ENCODE results near the gene ZBTB18. TPM values are rescaled to one million over a fixed set of nuclear protein-coding genes. Genes with fewer than 3 reads are reported as not detected.

The ZBTB18 gene
- polyA plus RNA-seq, 1 donor from 2014 or later = 30.6 TPM

- H2AFZ ChIP-seq (ENCODE audit: low read depth, low read length) = no peak overlapping the region
Measured at GRCh38 chr1:244084763-244085162, 33.7 kb downstream of the ZBTB18 start.

GRCh38 chr1:244085891-244086290 is 34.8 kb downstream of the ZBTB18 start:
- TF ChIP-seq EP300 (conservative IDR thresholded peaks at IDR 0.05; ENCODE audit: poor library complexity, severe bottlenecking) (no peak), TAF1 (IDR thresholded peaks at IDR 0.05; ENCODE audit: low read depth) (no peak), MXI1 (conservative IDR thresholded peaks at IDR 0.05; ENCODE audit: poor library complexity, severe bottlenecking) (no peak), EZH2 (IDR thresholded peaks at IDR 0.05; ENCODE audit: borderline replicate concordance, insufficient read depth, low read length, poor library complexity, severe bottlenecking) (no peak), SMC3 (conservative IDR thresholded peaks at IDR 0.05; ENCODE audit: poor library complexity) (no peak)
- TF ChIP-seq, protein P1, sequence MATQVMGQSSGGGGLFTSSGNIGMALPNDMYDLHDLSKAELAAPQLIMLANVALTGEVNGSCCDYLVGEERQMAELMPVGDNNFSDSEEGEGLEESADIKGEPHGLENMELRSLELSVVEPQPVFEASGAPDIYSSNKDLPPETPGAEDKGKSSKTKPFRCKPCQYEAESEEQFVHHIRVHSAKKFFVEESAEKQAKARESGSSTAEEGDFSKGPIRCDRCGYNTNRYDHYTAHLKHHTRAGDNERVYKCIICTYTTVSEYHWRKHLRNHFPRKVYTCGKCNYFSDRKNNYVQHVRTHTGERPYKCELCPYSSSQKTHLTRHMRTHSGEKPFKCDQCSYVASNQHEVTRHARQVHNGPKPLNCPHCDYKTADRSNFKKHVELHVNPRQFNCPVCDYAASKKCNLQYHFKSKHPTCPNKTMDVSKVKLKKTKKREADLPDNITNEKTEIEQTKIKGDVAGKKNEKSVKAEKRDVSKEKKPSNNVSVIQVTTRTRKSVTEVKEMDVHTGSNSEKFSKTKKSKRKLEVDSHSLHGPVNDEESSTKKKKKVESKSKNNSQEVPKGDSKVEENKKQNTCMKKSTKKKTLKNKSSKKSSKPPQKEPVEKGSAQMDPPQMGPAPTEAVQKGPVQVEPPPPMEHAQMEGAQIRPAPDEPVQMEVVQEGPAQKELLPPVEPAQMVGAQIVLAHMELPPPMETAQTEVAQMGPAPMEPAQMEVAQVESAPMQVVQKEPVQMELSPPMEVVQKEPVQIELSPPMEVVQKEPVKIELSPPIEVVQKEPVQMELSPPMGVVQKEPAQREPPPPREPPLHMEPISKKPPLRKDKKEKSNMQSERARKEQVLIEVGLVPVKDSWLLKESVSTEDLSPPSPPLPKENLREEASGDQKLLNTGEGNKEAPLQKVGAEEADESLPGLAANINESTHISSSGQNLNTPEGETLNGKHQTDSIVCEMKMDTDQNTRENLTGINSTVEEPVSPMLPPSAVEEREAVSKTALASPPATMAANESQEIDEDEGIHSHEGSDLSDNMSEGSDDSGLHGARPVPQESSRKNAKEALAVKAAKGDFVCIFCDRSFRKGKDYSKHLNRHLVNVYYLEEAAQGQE (IDR thresholded peaks at IDR 0.05; ENCODE audit: borderline replicate concordance) = no peak
- TF ChIP-seq, protein P2, sequence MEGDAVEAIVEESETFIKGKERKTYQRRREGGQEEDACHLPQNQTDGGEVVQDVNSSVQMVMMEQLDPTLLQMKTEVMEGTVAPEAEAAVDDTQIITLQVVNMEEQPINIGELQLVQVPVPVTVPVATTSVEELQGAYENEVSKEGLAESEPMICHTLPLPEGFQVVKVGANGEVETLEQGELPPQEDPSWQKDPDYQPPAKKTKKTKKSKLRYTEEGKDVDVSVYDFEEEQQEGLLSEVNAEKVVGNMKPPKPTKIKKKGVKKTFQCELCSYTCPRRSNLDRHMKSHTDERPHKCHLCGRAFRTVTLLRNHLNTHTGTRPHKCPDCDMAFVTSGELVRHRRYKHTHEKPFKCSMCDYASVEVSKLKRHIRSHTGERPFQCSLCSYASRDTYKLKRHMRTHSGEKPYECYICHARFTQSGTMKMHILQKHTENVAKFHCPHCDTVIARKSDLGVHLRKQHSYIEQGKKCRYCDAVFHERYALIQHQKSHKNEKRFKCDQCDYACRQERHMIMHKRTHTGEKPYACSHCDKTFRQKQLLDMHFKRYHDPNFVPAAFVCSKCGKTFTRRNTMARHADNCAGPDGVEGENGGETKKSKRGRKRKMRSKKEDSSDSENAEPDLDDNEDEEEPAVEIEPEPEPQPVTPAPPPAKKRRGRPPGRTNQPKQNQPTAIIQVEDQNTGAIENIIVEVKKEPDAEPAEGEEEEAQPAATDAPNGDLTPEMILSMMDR (IDR thresholded peaks at IDR 0.05; ENCODE audit: poor library complexity, severe bottlenecking) = no peak
- H3K27me3 ChIP-seq (ENCODE audit: insufficient read depth, low read depth, low read length) = no peaks in the 10 kb centered on the region
- H3K27ac ChIP-seq (ENCODE audit: low read length) = no peak overlapping the region
- H3F3A ChIP-seq (ENCODE audit: insufficient read depth, low read length, poor library complexity, severe bottlenecking) = no peaks in the 10 kb centered on the region
- H3K9me3 ChIP-seq (ENCODE audit: low read length) = no peaks in the 10 kb centered on the region
- no peaks in the 10 kb centered on the region for H3K9me2 ChIP-seq (ENCODE audit: insufficient read depth, low read length)
- no peak overlapping the region for H3K4me3 ChIP-seq (ENCODE audit: low read length)
- no peak overlapping the region for H3K9ac ChIP-seq (ENCODE audit: low read length)
- H3K4me2 ChIP-seq (ENCODE audit: low read length) = no peak overlapping the region
- no peak overlapping the region for H2AFZ ChIP-seq (ENCODE audit: low read depth, low read length)
- H4K20me1 ChIP-seq (ENCODE audit: insufficient read depth) = no peaks in the 10 kb centered on the region
- no peaks in the 10 kb centered on the region for H3K79me2 ChIP-seq (replicated peaks; ENCODE audit: insufficient read depth, low read length)
- H3K36me3 ChIP-seq (ENCODE audit: insufficient read depth, low read length) = no peaks in the 10 kb centered on the region

More at GRCh38 chr1:244084763-244085162, 33.7 kb downstream of the ZBTB18 start:
- Histone ChIP-seq H3K36me3 (ENCODE audit: insufficient read depth, low read length) (no peaks in the 10 kb centered on the region), H3K9ac (ENCODE audit: low read length) (no peak overlapping the region), H3K27ac (ENCODE audit: low read length) (no peak overlapping the region), H3K4me2 (ENCODE audit: low read length) (no peak overlapping the region), H3K27me3 (ENCODE audit: insufficient read depth, low read depth, low read length) (no peaks in the 10 kb centered on the region), H3K4me3 (ENCODE audit: low read length) (no peak overlapping the region), H3K9me3 (ENCODE audit: low read length) (no peaks in the 10 kb centered on the region), H3F3A (ENCODE audit: insufficient read depth, low read length, poor library complexity, severe bottlenecking) (no peaks in the 10 kb centered on the region), H4K20me1 (ENCODE audit: insufficient read depth) (no peaks in the 10 kb centered on the region), H3K9me2 (ENCODE audit: insufficient read depth, low read length) (no peaks in the 10 kb centered on the region), H3K79me2 (replicated peaks; ENCODE audit: insufficient read depth, low read length) (no peaks in the 10 kb centered on the region)
- TF ChIP-seq EP300 (conservative IDR thresholded peaks at IDR 0.05; ENCODE audit: poor library complexity, severe bottlenecking) (no peak), MXI1 (conservative IDR thresholded peaks at IDR 0.05; ENCODE audit: poor library complexity, severe bottlenecking) (no peak), TAF1 (IDR thresholded peaks at IDR 0.05; ENCODE audit: low read depth) (no peak), EZH2 (IDR thresholded peaks at IDR 0.05; ENCODE audit: borderline replicate concordance, insufficient read depth, low read length, poor library complexity, severe bottlenecking) (no peak), RAD21 (conservative IDR thresholded peaks at IDR 0.05) (no peak), POLR2AphosphoS5 (IDR thresholded peaks at IDR 0.05) (no peak)
- TF ChIP-seq, protein P2 (IDR thresholded peaks at IDR 0.05; ENCODE audit: poor library complexity, severe bottlenecking) = no peak
